HCEC 1CT (cell line): ENCODE measurements around the gene GPR107.
A peak's percentile ranks its signal among the peaks of the same experiment; 100 is the strongest.

ENCODE experiments used
- DNase-seq: peaks from one replicate; pipeline ENCODE4 v3.0.0-alpha.2; 2017

The GPR107 gene

DNA sequence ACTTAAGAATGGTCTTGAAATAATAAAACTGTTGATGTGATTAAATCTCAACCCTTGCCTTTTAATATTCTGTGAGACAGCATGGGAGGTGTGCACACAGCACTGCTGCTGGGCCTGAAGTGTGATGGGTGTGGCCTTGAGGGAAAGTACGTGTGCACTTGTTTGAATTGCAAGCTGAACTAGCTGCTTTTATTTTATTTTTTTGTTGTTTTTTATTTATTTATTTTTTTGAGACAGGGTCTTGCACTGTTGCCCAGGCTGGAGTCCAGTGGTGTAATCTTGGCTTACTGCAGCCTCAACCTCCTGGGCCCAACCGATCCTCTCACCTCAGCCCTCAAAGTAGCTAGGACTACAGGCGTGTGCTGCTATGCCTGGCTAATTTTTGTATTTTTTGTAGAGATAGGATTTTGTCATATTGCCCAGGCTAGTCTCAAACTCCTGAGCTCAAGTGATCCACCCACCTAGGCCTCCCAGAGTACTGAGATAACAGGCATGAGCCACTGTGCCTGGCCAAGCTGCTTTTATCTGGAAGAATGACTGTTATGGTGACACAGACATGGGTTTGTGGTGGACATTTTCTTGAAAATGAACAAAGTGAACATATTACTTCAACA, 58.9 kb downstream of the GPR107 start:
- DNase-seq: no peak

DNA sequence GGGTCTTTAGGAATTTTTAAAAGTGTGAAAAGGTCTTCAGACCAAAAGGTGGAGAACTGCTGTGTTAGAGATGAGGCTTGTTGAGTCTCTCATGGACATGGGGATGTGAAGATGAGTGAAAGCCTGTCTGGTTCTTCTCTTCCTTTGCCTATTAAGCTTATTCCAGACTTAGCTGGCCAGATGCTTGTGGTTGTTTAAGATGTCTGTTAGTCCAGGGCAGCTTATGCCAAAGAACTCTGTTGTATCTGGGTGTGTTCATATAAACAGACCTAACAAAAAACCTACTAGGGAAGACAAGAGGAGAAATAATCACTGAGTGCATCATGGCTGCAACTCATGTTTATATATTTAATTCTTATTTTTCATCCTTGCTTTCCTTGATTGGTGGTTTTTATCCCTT, 61.0 kb downstream of the GPR107 start:
- DNase-seq: no peak

DNA sequence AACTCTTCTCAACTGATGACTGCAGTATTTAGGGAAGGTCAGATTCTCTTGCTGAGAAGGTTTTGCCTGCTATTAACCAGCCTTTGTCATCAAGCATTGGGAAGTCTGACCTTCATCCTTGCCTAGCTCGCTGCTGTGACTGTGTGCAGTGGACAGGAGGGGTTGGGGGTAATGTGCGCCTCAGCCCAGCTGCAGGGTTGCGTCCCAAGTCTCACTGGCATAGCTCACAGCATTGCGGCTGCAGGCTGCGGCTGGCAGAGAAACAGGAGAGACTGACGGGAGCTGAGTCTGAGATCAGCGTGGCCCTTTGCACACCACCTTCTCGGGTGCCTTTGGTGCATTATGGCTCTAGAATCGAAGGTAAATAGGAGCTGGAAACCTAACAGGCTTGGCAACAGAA, 62.6 kb downstream of the GPR107 start:
- no peak for DNase-seq

DNA sequence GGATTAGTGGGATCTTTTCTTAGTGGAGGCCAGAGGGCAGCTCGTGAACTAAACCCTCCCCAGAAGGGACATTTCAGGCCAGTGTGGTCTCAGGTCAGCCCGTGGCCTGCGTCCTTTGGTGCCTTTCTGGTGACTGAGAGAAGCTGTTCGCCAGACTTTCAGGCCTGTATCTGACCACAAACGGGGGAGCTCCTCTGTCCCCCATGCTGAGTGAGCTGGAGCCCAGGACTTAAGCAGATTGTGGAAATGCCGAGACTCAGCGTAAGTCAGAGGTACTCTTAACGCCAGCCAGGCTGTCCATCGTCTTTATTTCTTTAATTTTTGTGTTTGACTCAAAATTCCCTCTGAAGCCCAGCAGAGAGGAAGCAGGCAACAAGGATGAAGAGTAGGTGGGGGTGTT, 63.7 kb downstream of the GPR107 start:
- no peak for DNase-seq

DNA sequence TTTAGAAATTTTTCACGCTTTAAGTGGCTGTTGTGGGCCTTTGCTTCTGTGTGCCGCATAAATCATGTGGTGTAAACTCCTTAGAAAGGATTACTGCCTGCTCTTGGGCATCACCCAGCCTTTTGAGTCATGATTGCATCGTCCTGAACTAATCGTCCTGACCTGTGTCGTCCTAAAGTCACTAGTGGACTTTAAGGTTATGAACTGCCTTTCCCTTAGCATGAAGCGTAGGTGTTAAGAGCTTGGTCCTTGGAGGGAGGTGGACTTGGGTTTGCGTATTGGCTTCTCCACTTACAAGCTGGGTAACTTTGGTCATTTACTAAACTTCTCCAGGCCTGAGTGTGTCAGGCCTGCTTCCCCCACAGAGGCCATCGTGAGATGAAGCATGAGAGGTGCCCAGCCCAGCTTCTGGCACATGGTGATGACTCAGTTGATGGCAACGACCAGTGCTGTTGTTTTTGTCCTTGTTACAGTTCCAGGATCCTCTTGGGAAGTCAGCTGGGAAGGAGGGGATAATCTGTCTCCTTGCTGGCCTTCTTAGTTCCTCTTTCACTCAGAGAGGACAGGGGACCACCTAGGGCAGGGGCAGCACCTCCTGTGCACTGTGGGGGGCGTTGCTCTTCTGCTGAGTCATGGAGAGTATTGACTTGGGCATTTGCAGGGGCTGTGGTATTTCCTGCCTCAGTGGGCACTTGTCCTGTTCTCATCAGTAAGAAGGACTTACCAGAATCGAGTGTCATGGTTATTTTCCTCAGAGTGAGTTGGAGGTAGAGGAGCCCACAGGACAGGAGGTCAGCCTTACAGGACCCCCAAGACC, 64.3 kb downstream of the GPR107 start:
- DNase-seq: peak; percentile 43

DNA sequence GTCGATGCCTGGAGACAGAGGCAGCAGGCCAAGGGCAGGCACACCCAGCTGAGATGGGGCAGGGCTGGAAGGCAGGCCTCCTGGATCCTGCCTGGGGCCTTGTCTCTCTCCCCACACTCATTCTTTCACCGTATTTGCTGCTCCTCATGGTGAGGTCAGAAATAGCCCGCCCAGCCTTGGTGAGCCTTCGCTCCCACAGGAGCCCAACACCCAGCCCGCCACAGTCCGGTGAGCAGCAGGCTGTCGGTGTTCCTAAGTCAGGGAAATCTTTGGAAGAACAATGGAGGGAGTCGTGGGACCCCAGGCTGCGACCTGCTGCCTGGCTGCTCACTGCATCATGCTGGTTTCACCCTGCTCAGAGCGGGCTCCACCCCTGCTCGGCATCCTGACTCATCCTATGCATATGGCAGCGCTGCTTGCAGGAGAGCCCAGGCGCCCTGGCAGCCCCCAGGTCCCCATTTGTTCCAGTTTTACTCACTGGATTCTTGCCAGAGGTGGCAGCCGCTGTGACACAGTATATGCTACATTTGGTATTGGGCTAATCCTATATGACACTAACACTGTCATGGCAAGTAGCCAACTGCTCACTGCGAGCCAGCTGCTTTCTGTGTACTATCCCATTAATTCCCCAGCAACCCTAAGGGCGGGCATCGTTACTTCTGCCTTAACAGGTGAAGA, 65.3 kb downstream of the GPR107 start:
- no peak for DNase-seq

DNA sequence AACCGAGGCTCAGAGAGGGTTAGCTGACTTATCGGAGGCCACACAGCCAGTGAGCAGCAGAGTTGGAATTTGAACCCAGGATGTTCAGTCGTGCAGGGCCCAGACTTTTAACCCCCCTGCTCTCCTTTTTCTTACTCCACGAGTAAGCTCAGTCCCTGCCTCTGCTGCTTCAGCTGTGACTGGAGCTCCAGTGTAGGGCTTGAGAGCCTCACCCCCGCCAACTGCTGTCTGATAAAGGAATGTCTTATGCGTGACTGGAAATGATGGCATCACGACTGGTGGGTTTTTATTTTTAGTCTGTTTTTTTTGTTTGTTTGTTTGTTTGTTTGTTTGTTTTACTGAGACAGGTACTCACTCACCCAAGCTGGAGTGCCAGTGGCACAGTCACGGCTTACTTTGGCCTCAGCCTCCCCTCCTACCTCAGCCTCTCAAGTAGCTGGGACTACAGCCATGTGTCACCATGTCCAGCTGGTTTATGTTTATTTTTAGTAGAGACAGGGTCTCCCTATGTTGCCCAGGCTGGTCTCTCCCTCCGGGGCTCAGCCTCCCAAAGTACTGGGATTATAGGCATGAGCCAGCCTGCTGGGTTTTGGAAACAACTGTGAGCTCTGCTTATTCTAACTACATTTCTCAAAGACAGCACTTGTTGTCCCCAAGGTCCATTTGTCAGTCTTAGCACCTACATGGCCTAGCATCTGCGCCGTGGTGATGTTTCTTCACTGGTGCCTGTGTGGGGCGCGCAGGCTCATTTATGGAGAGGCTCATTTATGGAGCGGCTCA, 66.0 kb downstream of the GPR107 start:
- no peak for DNase-seq

DNA sequence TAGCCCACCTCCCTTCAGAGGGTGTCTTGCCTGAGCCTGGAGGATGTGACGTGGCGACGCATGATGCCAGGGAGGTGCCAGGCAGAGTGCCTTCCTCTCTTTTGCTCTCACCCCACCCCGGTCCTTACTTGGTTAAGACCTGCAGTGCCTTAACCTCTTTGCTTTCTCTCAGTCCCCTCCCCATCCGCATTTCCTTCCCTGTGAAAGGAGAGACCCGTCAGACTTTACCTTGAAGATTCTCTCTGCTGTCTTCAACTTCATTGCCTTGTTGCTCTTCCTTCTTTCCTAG, 66.5 kb downstream of the GPR107 start:
- no peak for DNase-seq

DNA sequence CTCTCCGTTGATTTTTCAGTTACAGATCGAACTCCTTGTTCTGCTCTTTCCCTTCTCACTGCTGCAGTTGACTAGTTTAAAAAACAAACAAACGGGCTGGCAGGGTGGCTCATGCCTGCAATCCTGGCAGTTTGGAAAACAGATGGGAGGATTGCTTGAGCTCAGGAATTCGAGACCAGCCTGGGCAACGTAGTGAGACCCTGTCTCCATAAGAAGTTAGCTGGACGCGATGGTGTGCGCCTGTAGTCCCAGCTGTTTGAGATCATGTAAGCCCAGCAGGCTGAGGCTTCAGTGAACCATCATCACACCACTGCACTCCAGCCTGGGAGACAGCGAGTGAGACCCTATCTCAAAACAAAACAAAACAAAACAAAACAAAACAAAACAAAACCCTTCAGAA, 67.1 kb downstream of the GPR107 start:
- DNase-seq: no peak

DNA sequence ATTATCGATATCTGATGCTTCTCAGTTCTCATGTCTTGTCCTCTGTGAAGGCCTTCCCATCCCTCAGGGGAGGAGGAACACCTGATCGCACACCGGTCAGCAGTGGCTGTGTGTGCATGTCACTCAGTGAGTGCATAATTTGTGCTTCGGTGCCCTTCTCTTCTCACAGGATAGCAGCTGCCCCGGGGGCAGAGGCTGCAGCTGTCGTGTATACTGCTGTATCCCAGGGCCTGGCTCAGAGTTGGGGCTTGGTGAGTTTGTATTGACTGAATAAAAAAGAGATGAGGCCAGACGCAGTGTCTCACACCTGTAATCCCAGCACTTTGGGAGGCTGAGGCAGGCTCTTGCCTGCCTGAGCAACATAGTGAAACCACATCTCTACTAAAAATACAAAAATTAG, 68.8 kb downstream of the GPR107 start:
- no peak for DNase-seq

DNA sequence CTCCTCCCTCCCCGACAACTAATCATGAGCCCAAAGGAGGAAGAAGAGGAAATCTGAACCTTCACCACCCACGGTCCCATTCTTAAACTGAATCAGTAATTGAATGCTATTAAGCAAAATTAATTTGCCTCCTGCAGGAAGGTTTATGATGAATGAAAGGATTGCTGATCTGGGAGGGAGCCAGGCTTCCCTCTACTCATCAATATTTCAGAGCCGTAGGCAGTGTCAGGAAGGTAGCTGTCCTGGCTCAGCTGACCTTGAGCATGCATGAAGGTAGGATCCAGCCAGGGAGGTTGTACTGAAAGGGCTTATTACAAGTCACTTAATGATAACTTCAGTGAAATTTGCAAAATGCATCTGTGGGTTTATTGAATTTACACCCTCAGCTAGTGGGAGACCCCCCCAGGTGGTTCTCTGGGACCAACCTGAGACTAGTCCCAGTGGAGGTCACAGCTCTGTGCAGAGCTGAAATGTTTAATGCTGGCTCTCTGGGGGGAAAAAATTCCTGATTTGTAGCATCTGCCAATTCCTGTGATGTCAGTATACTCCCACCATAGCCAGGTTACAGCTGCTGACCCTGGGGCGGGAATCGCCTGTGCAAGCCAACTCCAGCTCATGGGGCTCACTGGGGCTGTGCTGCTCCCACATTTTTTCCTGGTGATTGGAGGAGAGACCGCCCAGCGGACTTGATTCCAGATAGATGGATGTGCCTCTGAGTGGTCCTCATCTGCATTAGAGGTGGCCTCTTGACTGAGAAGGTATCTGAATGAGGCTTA, 70.6 kb downstream of the GPR107 start:
- no peak for DNase-seq

DNA sequence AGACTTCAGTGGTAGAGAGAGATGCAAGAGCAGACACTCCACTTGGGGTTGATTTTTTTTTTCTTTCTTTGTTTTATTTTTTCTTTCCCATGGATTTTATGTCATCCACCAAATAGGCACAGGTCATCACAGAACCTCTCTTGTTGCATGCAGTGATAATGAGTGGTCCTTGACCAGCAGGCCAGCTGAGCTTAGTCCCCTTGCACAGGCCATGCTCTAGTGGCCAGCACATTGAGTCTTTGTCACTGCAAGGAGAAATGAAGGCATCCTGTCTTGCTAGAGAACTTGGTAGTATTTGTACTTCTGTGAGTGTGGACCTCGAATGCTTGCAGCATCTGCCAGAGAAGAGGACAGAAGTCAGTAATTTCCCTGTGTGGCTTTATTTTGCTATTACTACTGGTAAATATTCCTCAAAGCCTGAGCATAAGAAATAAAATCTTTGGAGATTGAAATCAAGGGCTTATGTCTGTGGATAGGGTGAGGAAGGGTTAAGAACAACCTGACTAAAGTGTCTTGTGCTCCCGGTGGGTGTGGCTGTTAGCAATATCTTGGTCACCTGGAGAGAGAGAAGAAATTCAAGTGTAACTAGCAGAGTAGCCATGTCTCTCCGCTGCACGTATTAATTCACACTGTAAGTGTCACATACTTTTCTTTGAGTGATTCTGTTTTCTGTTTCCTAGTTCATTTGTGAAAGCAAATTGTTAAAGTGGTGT, 73.2 kb downstream of the GPR107 start:
- DNase-seq: no peak

DNA sequence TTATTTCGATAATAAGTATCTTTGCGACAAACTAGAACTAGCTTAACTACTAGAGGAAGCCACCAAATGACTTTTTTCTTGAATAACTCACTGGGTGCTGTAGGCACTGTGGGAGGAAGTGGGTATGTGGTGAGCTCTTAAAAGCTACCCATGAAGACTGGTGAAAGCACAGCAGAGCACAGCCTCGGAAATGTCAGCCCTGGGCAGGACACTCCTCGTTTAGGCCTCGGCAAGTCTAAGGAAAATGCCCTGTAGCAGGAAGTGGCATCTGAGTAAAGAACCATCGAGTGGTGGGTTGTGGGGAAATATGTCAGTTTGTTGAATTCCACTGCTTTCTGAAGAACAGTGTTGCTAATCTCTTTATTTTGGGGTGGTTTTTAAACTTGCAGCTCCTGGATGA, 74.5 kb downstream of the GPR107 start:
- DNase-seq: no peak

DNA sequence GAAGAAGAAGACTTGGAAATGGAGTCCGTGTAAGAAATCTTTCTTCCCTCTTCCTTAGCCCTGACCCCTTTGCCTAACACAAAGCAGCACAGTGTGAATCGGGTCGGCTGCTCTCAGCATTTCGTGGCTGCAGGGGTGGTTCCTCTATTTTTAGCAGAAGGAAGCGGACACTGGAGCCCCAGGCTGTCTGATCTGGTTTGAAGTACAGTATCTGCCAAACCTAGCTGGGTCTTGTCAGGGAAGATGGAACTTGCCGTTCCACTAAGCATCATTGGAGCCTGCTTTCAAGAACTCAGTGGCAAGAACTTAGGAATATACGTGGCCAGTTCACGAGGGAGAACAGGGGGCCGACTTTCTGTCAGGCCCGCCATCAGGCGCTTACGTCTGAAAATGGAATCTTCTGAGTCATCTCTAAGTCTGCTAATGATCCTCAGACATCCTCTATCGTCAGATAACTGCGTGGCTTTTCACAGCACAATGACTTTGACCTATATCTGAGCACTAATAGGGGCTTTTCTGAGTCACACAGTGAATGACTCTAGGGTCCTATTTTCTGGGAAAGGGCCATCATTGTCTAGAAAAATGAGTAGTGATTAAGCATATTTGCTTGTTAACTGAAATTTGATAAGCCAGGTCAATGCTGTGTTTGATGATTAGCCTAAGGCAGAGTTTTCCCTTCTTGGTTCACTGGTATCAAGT, 75.2 kb downstream of the GPR107 start:
- no peak for DNase-seq

DNA sequence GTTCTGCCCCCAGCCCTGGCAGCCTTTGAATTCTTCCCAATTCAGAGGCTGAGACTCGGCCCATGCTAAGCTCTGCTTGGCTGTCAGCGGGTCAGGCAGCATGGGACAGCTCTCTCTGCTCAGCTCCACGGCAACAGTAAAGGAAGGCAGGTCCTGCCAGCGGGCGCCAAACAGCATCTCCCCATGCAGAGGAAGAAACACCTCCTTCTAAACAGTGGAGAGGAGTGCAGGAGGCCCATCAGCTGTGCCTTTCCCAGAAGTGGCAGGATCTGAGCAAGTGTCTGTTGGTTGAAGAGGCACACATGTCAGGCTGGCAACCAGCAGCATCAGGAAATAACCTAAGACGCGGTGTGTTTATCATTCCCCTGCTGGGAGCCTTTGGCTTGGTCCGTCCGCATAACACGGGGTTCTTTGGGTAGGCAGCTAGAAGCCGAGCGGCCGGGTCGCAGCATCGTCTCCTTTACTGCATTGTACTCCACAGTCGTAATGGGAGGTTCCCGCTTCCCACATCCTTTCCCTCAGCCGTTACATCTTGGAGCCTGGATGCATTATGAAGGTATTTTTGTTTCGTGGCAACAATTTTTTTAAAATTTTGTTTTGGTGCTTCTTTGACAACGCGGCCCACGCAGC, 75.8 kb downstream of the GPR107 start:
- DNase-seq: no peak

DNA sequence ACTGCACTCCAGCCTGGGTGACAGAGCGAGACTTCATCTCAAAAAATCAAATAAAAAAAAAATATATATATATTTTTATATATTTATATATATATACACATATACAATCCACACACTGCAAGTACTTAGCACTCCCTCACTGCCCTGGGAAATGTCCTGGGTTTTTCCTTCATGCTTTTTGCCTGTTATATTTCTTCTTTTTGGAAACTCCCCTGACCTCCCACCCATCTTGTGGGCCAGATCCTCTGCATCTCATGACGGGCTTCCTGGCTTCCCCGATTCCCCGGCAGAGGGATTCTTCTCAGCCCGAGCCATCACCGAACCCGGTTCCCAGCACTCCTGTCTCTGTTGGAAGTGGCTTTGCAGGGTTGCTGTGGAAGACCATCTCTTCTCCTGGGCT, 79.0 kb downstream of the GPR107 start:
- DNase-seq: no peak

DNA sequence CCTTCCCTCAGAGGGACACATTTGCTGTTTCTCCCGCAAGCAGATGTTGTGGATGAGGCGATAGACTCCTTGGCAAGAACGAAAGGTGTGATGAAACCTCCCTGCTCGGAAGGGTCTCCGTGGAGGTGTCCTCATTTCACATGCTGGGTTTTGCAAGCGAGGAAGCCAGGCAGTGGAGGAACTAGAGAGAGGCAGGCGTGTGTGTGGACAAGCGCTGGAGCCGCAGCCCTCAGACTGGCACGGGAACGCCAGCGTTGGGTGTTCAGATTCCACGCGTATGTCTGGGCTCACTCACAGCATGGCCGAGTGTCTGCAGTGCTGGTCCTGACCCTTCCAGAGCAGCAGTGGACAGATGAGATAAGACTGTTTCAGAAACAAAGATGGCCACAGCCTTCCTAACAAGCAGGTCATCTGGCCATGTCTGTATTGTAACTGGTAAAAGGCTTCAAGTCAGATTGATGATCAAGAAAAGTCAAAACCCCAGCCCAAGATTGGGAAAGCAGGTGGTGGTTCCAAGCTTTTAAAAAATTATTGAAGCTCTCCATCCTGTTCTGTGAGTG, 83.5 kb downstream of the GPR107 start:
- no peak for DNase-seq

DNA sequence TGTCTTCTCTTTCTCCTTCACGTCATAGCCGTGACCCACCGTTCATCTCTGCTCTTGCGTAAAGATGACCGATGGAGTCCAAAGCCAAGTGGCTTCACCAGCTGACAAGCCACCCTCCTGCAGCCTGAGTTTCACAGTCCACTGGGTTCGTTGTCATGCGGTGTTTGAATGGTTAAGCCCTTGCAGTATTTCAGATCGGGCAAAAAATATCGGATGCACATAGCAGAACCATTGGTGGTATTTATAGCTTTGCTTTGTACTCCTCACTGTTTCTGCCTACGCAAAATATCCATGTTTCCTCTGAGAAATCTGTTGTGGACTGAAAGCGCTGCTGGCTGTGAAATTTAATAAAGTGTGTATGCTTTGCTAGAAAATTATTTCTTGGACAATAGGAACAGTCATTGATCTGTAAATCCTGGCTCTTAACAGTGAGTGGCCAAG, 84.0 kb downstream of the GPR107 start:
- no peak for DNase-seq

DNA sequence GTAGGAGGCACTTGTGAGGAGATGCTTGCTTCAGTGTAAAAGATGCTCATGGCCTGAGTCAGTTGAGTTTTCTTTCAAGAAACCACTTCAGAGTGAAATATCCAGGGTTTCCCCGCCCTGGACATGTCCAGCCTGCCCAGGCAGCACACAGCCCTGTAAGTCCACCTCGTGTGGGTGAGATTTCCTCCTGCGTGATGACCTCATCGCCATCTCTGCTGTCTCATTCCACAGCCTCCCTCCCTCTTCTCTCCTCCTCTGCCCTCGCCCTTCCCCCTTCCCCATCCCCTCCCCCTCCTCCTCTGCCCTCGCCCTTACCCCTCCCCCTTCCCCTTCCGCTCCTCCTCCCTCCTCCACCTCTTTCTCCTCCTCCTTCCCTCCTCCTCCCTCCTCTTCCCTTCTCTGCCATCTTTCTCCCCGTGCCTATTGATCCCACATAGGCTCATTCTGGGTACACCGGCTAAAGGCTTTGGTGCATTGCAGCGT, 84.5 kb downstream of the GPR107 start:
- DNase-seq: peak; percentile 90

DNA sequence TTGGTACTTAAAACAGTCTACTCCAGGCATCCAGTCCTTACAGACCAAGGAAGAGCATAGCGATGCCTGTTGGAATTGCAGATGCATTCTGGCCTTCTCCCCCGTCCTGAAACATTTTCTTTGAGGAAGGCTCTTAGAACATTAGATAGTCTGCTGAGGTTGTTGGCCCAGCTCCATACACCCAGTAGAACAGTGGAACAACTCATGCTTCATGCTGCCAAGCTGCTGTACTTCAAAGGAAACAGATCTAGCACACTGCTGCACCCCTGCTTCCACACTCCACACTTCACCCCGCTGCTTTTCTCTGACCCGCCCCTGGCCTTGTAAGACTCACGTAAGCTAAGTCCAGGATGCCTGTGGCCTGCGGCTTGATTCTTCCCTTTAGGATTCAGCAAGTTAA, 85.1 kb downstream of the GPR107 start:
- DNase-seq: peak; percentile 89
